Measurements from ENCODE around the gene CHAC2. TPM values are rescaled to one million over a fixed set of nuclear protein-coding genes. Genes with fewer than 3 reads are reported as not detected.
"Not testable (repeated sequence)": the region's sequence is repeated elsewhere in the genome, so short reads cannot be mapped to it uniquely, and the experiment has no call there.

The CHAC2 gene
- total and polyA plus RNA-seq, 2 of the 13 experiments (the other 11 are each of a cell fraction or from before 2014, with no cell fraction given), result 1.7 to 10.7 TPM

GRCh38 chr2:53767405-53768241 is at the start of gene CHAC2 (continued):
- no peak for TF ChIP-seq HOXA9 (CRISPR knock-in tag; IDR thresholded peaks at IDR 0.05; ENCODE audit: borderline replicate concordance)
- TF ChIP-seq FOXC1 (CRISPR knock-in tag; IDR thresholded peaks at IDR 0.05; ENCODE audit: borderline replicate concordance), result peak; percentile 49; the same call in 1 of the 2 replicates
- no peak for TF ChIP-seq PAF1 (CRISPR knock-in tag; IDR thresholded peaks at IDR 0.05)
- TF ChIP-seq ZHX1 (CRISPR knock-in tag; IDR thresholded peaks at IDR 0.05; ENCODE audit: low read depth), result peak; percentile 6; the same call in 1 of the 2 replicates
- no peak for TF ChIP-seq DDIT3 (CRISPR knock-in tag; IDR thresholded peaks at IDR 0.05)
- TF ChIP-seq ZBED4 (CRISPR knock-in tag; IDR thresholded peaks at IDR 0.05; ENCODE audit: borderline replicate concordance), result peak; percentile 58; the same call in 1 of the 2 replicates
- TF ChIP-seq ZNF280B (CRISPR knock-in tag; IDR thresholded peaks at IDR 0.05; ENCODE audit: borderline replicate concordance), result peak; percentile 80; the same call in 1 of the 2 replicates
- TF ChIP-seq ZSCAN22 (CRISPR knock-in tag; IDR thresholded peaks at IDR 0.05), result no peak
- TF ChIP-seq MLX (CRISPR knock-in tag; IDR thresholded peaks at IDR 0.05), result no peak
- no peak; the same call in 1 of the 2 replicates for TF ChIP-seq FOSL2 (CRISPR knock-in tag; IDR thresholded peaks at IDR 0.05)
- TF ChIP-seq PHF21A (CRISPR knock-in tag; IDR thresholded peaks at IDR 0.05), result peak; percentile 94

GRCh38 chr2:53720944-53721343 is 46.7 kb upstream of the CHAC2 start:
- ATAC-seq; H3K4me1 ChIP-seq (ENCODE audit: insufficient read depth, low read length); H3K79me2 ChIP-seq (ENCODE audit: insufficient read depth, low read length); H4K20me1 ChIP-seq (ENCODE audit: insufficient read depth, low read length); CTCF ChIA-PET (ENCODE audit: low intra/inter-chr PET ratio, low total read pairs); DNase-seq (ENCODE audit: low spot score); FAIRE-seq; intact Hi-C loops (cut with micrococcal nuclease; ENCODE audit: unreplicated experiment); H3K9ac ChIP-seq (ENCODE audit: insufficient read depth, low read depth, low read length); H3K9me3 ChIP-seq (ENCODE audit: low read length); H3K27me3 ChIP-seq (ENCODE audit: control insufficient read depth in 1 of 2, insufficient read depth in 2 of 2, low read length in 2 of 2); BruUV-seq (replicated peaks); H3K27ac ChIP-seq (ENCODE audit: extremely low read length, insufficient read depth, low read length); H3K4me2 ChIP-seq (ENCODE audit: low read depth, low read length); H3K4me3 ChIP-seq (replicated peaks in 1 of 3; ENCODE audit: insufficient read depth in 1 of 3, low read depth in 2 of 3, low read length in 3 of 3); H2AFZ ChIP-seq (ENCODE audit: low read length); in situ Hi-C loops (cut with HindIII; ENCODE audit: extremely low pct_ligation_motif_present, low pct_unique_long_range_greater_than_20kb); POLR2A ChIA-PET: not testable (repeated sequence)
- peaks cover 2 to 15% of the 10 kb centered on the region in 2 experiments; a peak in 2 of 5 replicates for H3K36me3 ChIP-seq (replicated peaks in 1 of 2; ENCODE audit: control insufficient read depth in 1 of 2, insufficient read depth in 2 of 2, low read length in 2 of 2)
- WGBS (ENCODE audit: low lambda C conversion rate), result 97% methylated on average over 3 of the region's 3 CpGs
